ENCODE data around the gene THBS3.
"Not testable (repeated sequence)": the region's sequence is repeated elsewhere in the genome, so short reads cannot be mapped to it uniquely, and the experiment has no call there.

Gene THBS3

GRCh38 chr1:155206891-155207805 is 549 bp downstream of the THBS3 start:
- DNase-seq (ENCODE audit: low spot score) = peak; percentile 92

DNA sequence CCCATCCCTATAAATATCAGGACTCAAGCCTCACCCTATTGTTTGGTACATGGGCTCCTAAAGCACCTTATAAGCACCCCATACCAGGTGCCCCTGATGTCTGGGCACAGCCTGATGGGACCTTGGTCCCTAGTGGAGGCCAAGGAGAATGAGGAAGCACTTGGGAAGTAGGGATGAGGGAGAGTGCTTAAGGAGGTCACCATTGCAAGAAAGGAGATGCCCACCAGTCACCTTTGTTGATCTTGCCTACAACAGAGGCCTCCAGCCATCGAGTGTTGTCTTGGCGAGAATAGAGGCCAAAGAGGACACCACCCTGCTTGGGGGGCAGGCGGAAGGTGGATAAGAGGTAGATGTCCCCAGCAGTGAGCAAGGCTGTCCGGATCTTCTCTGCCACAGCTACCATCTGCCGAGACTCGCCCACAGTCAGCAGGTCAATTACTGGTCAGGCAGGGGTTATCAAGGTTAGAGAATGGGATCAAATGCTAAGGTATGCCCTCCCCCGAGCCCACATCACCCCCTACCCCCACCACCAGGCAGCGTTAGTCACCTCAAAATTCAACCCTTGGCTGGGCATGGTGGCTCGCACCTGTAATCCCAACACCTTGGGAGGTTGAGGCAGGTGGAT is 1.6 kb downstream of the THBS3 start:
- DNase-seq (ENCODE audit: low spot score) = no peak

DNA sequence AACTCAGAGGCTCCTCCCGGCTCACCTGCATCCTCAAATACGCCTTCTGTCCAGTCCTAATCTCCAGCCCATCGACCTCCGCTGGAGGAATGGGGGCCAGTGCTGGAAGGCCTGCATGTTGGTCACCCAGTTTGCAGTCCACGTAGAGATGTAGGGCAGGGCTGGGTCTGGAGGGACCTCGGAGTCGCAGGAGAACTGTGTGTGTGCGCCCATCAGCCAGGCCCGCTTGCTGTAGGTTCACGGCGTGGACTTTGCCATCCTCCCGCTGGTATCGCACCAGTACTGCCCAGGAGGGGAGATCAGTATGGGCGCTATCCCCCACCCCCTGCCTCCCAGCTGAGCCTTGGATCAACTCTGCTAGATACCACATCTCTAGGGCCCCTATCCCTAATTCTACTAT is 2.7 kb downstream of the THBS3 start:
- DNase-seq (ENCODE audit: low spot score) = no peak

GRCh38 chr1:155202731-155203515 is 4.8 kb downstream of the THBS3 start:
- no peak for DNase-seq (ENCODE audit: low spot score)

- DNase-seq (ENCODE audit: low spot score) = no peak
Observed at GRCh38 chr1:155202198-155202597, 5.5 kb downstream of the THBS3 start.

GRCh38 chr1:155200920-155201319 is 6.8 kb downstream of the THBS3 start:
- DNase-seq (ENCODE audit: low spot score) = no peak

DNA sequence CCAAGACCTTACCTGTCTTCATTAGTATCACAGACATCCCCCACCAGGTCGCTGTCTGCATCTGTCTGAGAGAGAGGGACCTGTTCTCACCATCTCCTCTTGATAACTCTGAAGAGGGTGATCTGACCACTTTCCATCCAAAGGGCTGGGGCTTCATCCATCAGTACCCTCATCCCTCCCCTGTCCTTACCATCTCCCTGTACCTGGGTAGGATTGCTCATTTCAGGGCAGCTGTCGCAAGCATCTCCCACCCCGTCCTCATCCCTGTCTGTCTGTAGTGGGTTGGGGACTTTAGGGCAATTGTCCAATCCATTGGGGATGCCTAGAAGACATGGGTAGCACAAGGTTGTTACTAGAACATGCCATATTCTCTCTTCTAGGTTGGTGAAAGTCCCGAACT is 7.9 kb downstream of the THBS3 start:
- DNase-seq (ENCODE audit: low spot score) = no peak

GRCh38 chr1:155198547-155198906 is 9.2 kb downstream of the THBS3 start:
- no peak for DNase-seq (ENCODE audit: low spot score)

DNA sequence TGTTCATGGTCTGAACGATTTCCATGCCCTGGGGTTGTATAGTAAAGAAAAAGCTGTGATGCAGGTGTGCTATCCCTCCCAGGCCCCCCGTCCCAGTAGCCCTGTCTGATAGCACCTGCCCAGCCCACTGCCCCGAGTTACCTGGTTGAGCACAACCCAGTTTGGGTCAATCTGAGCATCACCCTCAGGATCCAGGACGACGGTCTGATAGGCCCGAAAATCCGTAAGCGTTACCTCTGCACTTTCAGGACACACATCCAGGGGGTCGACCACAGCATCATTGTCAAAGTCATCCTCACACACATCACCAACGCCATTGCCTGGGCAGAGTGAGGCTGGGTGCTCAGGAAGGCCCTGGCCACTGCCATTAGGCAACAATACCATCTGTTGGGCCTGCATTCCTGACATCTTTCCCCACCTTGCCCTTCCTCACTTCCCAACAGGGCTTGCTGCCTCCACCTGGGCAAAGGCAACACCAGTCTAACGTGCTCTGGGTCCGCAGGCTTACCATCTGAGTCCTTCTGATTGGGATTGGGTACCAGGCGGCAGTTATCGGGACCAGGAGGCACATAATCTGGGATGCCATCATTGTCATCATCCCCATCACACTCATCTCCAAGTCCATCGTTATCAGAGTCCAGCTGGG is 9.7 kb downstream of the THBS3 start:
- DNase-seq (ENCODE audit: low spot score) = no peak

DNA sequence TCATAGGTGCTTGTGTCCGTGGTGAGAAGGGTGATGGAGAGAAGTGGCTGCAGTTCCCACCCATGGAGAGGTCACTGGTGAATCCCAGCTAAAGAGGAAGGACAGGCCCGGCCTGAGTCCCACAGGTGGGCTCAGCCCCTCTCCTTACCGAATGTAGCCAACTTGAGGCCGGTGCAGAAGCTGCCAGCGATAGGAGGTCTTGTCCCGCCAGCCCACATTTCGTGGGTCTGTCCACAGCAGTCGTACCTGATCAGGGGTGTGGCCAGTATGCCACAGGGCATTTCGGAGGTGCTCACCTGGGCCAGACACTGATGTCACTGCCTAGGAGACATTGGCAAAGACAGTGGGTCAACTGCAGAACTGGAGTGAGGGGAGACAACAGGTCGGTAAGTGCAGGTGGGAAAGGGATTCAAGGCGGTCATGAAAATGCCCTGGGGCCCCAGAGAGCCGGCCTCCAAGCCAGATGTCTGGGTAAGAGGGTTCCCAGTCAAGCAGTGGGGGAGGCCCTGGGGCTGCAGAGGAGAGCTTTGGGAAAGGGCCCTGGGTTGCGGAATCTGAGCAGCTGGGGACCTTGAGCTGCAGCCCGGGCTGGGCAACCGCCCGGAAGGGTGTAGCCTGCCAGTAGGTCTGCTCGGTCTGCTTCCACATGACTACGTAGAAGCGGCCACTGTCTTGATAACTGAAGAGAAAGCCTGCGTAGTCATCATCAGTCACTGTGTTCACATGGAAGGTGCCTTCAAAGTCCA is 10.6 kb downstream of the THBS3 start:
- DNase-seq (ENCODE audit: low spot score) = no peak

DNA sequence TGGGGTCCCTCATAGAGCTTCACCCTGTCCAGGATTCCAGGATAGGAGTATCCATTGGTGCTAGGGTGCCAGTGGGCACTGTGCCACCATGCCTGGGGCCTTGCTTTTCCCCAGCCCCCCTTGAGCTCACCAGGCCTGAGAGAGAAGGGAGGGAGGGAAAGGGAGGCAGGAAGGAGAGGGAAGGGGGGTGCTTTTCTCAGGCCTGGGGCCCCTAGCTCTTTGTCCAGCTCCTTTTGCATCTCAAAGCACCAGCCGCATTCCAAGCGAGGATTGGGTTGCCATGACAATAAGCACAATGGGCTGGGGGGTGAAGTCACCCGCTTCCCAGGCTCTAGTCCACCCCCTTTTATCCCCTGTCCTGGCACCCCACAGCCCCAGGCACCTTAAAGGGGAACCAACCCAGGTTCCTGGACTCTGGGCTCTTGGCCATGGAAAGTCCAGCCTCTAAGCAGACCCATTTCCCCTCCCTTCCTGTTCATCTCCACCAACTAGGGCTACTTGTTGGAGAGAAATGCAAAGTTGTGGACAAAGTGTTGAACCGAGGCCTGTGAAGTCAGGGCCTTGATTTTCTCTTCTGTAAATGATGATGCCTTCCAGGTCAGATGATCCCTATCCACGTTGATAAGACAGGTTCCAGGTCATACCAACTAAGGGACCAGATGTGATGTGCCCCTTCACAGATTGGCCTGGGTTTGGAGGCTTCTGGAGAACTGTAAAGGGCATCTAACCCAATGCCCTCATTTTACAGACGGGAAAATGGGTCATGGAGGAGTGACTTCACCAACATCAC is 11.4 kb downstream of the THBS3 start:
- no peak for DNase-seq (ENCODE audit: low spot score)

- no peak for DNase-seq (ENCODE audit: low spot score)
Observed at GRCh38 chr1:155195201-155196102, 12.2 kb downstream of the THBS3 start.

DNA sequence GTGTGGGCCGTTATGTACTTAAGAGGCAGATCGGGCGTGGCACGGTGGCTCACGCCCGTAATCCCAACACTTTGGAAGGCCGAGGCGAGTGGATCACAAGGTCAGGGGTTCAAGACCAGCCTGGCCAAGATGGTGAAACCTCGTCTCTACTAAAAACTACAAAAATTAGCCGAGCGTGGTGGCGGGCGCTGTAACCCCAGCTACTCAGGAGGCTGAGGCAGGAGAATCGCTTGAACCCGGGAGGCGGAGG is 13.8 kb downstream of the THBS3 start:
- DNase-seq (ENCODE audit: low spot score) = not testable (repeated sequence)

- DNase-seq (ENCODE audit: low spot score) = peak; percentile 84
Observed at GRCh38 chr1:155193275-155193990, 14.3 kb downstream of the THBS3 start.

GRCh38 chr1:155192346-155193274 is 15.1 kb downstream of the THBS3 start:
- DNase-seq (ENCODE audit: low spot score) = no peak

GRCh38 chr1:155191904-155192303 is 15.8 kb downstream of the THBS3 start:
- DNase-seq (ENCODE audit: low spot score) = no peak

DNA sequence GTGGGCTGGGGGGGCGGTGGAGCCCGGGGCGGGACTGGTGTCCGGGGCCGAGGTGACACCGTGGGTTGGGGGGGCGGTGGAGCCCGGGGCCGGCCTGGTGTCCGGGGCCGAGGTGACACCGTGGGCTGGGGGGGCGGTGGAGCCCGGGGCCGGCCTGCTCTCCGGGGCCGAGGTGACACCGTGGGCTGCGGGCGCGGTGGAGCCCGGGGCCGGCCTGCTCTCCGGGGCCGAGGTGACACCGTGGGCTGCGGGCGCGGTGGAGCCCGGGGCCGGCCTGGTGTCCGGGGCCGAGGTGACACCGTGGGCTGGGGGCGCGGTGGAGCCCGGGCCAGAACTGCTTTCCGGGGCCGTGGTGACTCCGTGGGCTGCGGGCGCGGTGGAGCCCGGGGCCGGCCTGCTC is 17.8 kb downstream of the THBS3 start:
- DNase-seq (ENCODE audit: low spot score) = not testable (repeated sequence)

GRCh38 chr1:155188268-155188667 is 19.4 kb downstream of the THBS3 start:
- DNase-seq (ENCODE audit: low spot score) = no peak
